ENCODE measurements around the gene DISP1.

DNA sequence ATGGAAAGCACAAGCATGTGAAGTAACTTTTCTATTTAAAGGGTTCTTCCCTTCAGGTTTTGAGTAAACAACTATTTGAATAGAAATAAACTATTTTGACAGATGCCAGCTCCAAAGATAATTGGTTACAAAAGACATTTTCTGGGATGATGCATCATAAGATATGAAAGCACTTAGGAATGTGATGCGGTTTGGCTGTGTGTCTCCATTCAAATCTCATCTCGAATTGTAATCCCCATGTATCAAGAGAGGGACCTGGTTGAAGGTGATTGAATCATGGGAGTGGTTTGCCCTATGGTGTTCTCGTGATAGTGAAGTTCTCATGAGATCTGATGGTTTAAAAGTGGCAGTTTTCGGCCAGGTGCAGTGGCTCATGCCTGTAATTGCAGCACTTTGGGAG lies 6.4 kb downstream of the DISP1 start:
- TF ChIP-seq HOXA7 (CRISPR knock-in tag; IDR thresholded peaks at IDR 0.05; ENCODE audit: borderline replicate concordance): no peak
- TF ChIP-seq SP7 (tag by site-specific recombination; IDR thresholded peaks at IDR 0.05): no peak
- no peak for TF ChIP-seq GLIS1 (tag by site-specific recombination; IDR thresholded peaks at IDR 0.05)
- TF ChIP-seq, protein P1, sequence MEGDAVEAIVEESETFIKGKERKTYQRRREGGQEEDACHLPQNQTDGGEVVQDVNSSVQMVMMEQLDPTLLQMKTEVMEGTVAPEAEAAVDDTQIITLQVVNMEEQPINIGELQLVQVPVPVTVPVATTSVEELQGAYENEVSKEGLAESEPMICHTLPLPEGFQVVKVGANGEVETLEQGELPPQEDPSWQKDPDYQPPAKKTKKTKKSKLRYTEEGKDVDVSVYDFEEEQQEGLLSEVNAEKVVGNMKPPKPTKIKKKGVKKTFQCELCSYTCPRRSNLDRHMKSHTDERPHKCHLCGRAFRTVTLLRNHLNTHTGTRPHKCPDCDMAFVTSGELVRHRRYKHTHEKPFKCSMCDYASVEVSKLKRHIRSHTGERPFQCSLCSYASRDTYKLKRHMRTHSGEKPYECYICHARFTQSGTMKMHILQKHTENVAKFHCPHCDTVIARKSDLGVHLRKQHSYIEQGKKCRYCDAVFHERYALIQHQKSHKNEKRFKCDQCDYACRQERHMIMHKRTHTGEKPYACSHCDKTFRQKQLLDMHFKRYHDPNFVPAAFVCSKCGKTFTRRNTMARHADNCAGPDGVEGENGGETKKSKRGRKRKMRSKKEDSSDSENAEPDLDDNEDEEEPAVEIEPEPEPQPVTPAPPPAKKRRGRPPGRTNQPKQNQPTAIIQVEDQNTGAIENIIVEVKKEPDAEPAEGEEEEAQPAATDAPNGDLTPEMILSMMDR (tag by site-specific recombination; IDR thresholded peaks at IDR 0.05): no peak
- TF ChIP-seq ZNF510 (tag by site-specific recombination; IDR thresholded peaks at IDR 0.05; ENCODE audit: insufficient replicate concordance): no peak
- TF ChIP-seq, protein P2, sequence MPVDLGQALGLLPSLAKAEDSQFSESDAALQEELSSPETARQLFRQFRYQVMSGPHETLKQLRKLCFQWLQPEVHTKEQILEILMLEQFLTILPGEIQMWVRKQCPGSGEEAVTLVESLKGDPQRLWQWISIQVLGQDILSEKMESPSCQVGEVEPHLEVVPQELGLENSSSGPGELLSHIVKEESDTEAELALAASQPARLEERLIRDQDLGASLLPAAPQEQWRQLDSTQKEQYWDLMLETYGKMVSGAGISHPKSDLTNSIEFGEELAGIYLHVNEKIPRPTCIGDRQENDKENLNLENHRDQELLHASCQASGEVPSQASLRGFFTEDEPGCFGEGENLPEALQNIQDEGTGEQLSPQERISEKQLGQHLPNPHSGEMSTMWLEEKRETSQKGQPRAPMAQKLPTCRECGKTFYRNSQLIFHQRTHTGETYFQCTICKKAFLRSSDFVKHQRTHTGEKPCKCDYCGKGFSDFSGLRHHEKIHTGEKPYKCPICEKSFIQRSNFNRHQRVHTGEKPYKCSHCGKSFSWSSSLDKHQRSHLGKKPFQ (tag by site-specific recombination; IDR thresholded peaks at IDR 0.05): no peak
- no peak for TF ChIP-seq TCF7L2 (IDR thresholded peaks at IDR 0.05; ENCODE audit: borderline replicate concordance, low read depth, low read length)
- TF ChIP-seq YY1 (tag by site-specific recombination; IDR thresholded peaks at IDR 0.05): no peak
- TF ChIP-seq, protein P3, sequence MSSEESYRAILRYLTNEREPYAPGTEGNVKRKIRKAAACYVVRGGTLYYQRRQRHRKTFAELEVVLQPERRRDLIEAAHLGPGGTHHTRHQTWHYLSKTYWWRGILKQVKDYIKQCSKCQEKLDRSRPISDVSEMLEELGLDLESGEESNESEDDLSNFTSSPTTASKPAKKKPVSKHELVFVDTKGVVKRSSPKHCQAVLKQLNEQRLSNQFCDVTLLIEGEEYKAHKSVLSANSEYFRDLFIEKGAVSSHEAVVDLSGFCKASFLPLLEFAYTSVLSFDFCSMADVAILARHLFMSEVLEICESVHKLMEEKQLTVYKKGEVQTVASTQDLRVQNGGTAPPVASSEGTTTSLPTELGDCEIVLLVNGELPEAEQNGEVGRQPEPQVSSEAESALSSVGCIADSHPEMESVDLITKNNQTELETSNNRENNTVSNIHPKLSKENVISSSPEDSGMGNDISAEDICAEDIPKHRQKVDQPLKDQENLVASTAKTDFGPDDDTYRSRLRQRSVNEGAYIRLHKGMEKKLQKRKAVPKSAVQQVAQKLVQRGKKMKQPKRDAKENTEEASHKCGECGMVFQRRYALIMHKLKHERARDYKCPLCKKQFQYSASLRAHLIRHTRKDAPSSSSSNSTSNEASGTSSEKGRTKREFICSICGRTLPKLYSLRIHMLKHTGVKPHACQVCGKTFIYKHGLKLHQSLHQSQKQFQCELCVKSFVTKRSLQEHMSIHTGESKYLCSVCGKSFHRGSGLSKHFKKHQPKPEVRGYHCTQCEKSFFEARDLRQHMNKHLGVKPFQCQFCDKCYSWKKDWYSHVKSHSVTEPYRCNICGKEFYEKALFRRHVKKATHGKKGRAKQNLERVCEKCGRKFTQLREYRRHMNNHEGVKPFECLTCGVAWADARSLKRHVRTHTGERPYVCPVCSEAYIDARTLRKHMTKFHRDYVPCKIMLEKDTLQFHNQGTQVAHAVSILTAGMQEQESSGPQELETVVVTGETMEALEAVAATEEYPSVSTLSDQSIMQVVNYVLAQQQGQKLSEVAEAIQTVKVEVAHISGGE (tag by site-specific recombination; conservative IDR thresholded peaks at IDR 0.05; ENCODE audit: low read depth): no peak
- TF ChIP-seq ZNF416 (tag by site-specific recombination; IDR thresholded peaks at IDR 0.05): no peak
- no peak for TF ChIP-seq ZNF555 (tag by site-specific recombination; conservative IDR thresholded peaks at IDR 0.05)
- TF ChIP-seq, protein P4, sequence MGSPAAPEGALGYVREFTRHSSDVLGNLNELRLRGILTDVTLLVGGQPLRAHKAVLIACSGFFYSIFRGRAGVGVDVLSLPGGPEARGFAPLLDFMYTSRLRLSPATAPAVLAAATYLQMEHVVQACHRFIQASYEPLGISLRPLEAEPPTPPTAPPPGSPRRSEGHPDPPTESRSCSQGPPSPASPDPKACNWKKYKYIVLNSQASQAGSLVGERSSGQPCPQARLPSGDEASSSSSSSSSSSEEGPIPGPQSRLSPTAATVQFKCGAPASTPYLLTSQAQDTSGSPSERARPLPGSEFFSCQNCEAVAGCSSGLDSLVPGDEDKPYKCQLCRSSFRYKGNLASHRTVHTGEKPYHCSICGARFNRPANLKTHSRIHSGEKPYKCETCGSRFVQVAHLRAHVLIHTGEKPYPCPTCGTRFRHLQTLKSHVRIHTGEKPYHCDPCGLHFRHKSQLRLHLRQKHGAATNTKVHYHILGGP (tag by site-specific recombination; IDR thresholded peaks at IDR 0.05): no peak
- no peak for TF ChIP-seq GLI4 (tag by site-specific recombination; IDR thresholded peaks at IDR 0.05)

Data from HEK293 (cell line).